HG03039 (cell line): ENCODE results near the gene PREP.
"Not testable (repeated sequence)": the region's sequence is repeated elsewhere in the genome, so short reads cannot be mapped to it uniquely, and the experiment has no call there.

ENCODE experiments used
- ATAC-seq: cut with Tn5 transposase; IDR thresholded peaks from one replicate; pipeline ENCODE4 v1.9.1; 2021; ENCODE audit warnings: mild to moderate bottlenecking, moderate library complexity; ENCODE audit not compliant: unreplicated experiment

Gene PREP

GRCh38 chr6:105346052-105346451 is 56.8 kb downstream of the PREP start:
- ATAC-seq: no peak

GRCh38 chr6:105345506-105345905 is 57.4 kb downstream of the PREP start:
- no peak for ATAC-seq

- no peak for ATAC-seq
These were observed 58.0 kb downstream of the PREP start for GRCh38 chr6:105344881-105345370.

GRCh38 chr6:105338350-105338983 is 64.4 kb downstream of the PREP start:
- not testable (repeated sequence) for ATAC-seq

- no peak for ATAC-seq
These were observed 65.9 kb downstream of the PREP start for GRCh38 chr6:105336986-105337385.

GRCh38 chr6:105332576-105332975 is 70.3 kb downstream of the PREP start:
- ATAC-seq: no peak

GRCh38 chr6:105331927-105332326 is 71.0 kb downstream of the PREP start:
- ATAC-seq: no peak

GRCh38 chr6:105330913-105331312 is 72.0 kb downstream of the PREP start:
- ATAC-seq: no peak

- no peak for ATAC-seq
These were observed 72.5 kb downstream of the PREP start for GRCh38 chr6:105330364-105330763.

- ATAC-seq: no peak
These were observed 75.8 kb downstream of the PREP start for GRCh38 chr6:105326833-105327770.

- ATAC-seq: no peak
These were observed 76.7 kb downstream of the PREP start for GRCh38 chr6:105326216-105326615.

GRCh38 chr6:105324386-105324950 is 78.4 kb downstream of the PREP start:
- no peak for ATAC-seq

GRCh38 chr6:105322499-105323225 is 80.2 kb downstream of the PREP start:
- ATAC-seq: no peak

- no peak for ATAC-seq
These were observed 81.2 kb downstream of the PREP start for GRCh38 chr6:105321728-105322127.

GRCh38 chr6:105321207-105321606 is 81.7 kb downstream of the PREP start:
- ATAC-seq: no peak

- no peak for ATAC-seq
These were observed 82.1 kb downstream of the PREP start for GRCh38 chr6:105320765-105321164.

- ATAC-seq: no peak
These were observed 82.6 kb downstream of the PREP start for GRCh38 chr6:105320271-105320670.

GRCh38 chr6:105319331-105319730 is 83.6 kb downstream of the PREP start:
- no peak for ATAC-seq

GRCh38 chr6:105318660-105319059 is 84.2 kb downstream of the PREP start:
- ATAC-seq: no peak

GRCh38 chr6:105317607-105318533 is 85.0 kb downstream of the PREP start:
- ATAC-seq: no peak
